Measurements from ENCODE around the gene RNASEH2C. TPM values are rescaled to one million over a fixed set of nuclear protein-coding genes. Genes with fewer than 3 reads are reported as not detected.
"Not testable (repeated sequence)": the region's sequence is repeated elsewhere in the genome, so short reads cannot be mapped to it uniquely, and the experiment has no call there.

Gene RNASEH2C
- total RNA-seq, 1 experiment from 2014 or later, result 15.4 TPM

- DNase-seq (ENCODE audit: extremely low read depth, low read depth), result no peak
Measured at GRCh38 chr11:65718531-65718930, 2.1 kb downstream of the RNASEH2C start.

- DNase-seq (ENCODE audit: extremely low read depth, low read depth), result no peak
Measured at GRCh38 chr11:65717906-65718305, 2.7 kb downstream of the RNASEH2C start.

- no peak for DNase-seq (ENCODE audit: extremely low read depth, low read depth)
Measured at GRCh38 chr11:65716774-65717405, 3.7 kb downstream of the RNASEH2C start.

- no peak for DNase-seq (ENCODE audit: extremely low read depth, low read depth)
Measured at GRCh38 chr11:65716302-65716701, 4.3 kb downstream of the RNASEH2C start.

GRCh38 chr11:65714433-65714832 is 6.2 kb downstream of the RNASEH2C start:
- DNase-seq (ENCODE audit: extremely low read depth, low read depth), result no peak

GRCh38 chr11:65713212-65713969 is 7.2 kb downstream of the RNASEH2C start:
- DNase-seq (ENCODE audit: extremely low read depth, low read depth), result no peak

- no peak for DNase-seq (ENCODE audit: extremely low read depth, low read depth)
Measured at GRCh38 chr11:65712633-65713076, 7.9 kb downstream of the RNASEH2C start.

- peak; percentile 92 for DNase-seq (ENCODE audit: extremely low read depth, low read depth)
Measured at GRCh38 chr11:65711785-65712632, 8.6 kb downstream of the RNASEH2C start, which contains the start of gene KAT5. Gene KAT5, plus strand, starts transcription at chr11:65712252. Its CDS starts 16 bp downstream, at chr11:65712268.

- no peak for DNase-seq (ENCODE audit: extremely low read depth, low read depth)
Measured at GRCh38 chr11:65710421-65710820, 10.2 kb downstream of the RNASEH2C start.

- DNase-seq (ENCODE audit: extremely low read depth, low read depth), result no peak
Measured at GRCh38 chr11:65709661-65710060, 10.9 kb downstream of the RNASEH2C start.

GRCh38 chr11:65708451-65708850 is 12.1 kb downstream of the RNASEH2C start:
- DNase-seq (ENCODE audit: extremely low read depth, low read depth), result no peak

- DNase-seq (ENCODE audit: extremely low read depth, low read depth), result not testable (repeated sequence)
Measured at GRCh38 chr11:65707002-65707401, 13.6 kb downstream of the RNASEH2C start.

- not testable (repeated sequence) for DNase-seq (ENCODE audit: extremely low read depth, low read depth)
Measured at GRCh38 chr11:65706303-65706763, 14.3 kb downstream of the RNASEH2C start.

GRCh38 chr11:65703846-65704245 is 16.8 kb downstream of the RNASEH2C start:
- no peak for DNase-seq (ENCODE audit: extremely low read depth, low read depth)

GRCh38 chr11:65701686-65702085 is 18.9 kb downstream of the RNASEH2C start:
- DNase-seq (ENCODE audit: extremely low read depth, low read depth), result no peak

GRCh38 chr11:65700399-65700798 is 20.2 kb downstream of the RNASEH2C start:
- no peak for DNase-seq (ENCODE audit: extremely low read depth, low read depth)

- DNase-seq (ENCODE audit: extremely low read depth, low read depth), result no peak
Measured at GRCh38 chr11:65699306-65699705, 21.3 kb downstream of the RNASEH2C start.

GRCh38 chr11:65698205-65698604 is 22.4 kb downstream of the RNASEH2C start:
- DNase-seq (ENCODE audit: extremely low read depth, low read depth), result no peak

- DNase-seq (ENCODE audit: extremely low read depth, low read depth), result no peak
Measured at GRCh38 chr11:65696802-65697552, 23.6 kb downstream of the RNASEH2C start.
